Stomach (tissue), 4 donors: Measurements from ENCODE around the gene ZNF692.

ENCODE experiments used
- CTCF ChIP-seq, 7 experiments: fragments of 450-650 bp in 4 of 7; fragments of 200-600 bp in 3 of 7; sonication (generic) in 3 of 7; IDR thresholded peaks; one replicate each; pipeline ENCODE4 v1.5.1; 2016 to 2019; ENCODE audit warnings: antibody characterized with exemption in 7 of 7, control low read depth in 2 of 7, mild to moderate bottlenecking in 1 of 7
- POLR2AphosphoS5 ChIP-seq, 3 donors: sonication (generic); formaldehyde crosslinking; IDR thresholded peaks; one replicate each; pipeline ENCODE4 v1.6.1; 2016; ENCODE audit warnings: antibody characterized with exemption in 3 of 3

GRCh38 chr1:248886237-248886895 is 27.5 kb upstream of the ZNF692 start:
- TF ChIP-seq CTCF (IDR thresholded peaks at IDR 0.05): no peak
- no peak for TF ChIP-seq POLR2AphosphoS5 (IDR thresholded peaks at IDR 0.05)
